GM18951 (cell line): ENCODE data around the gene STAT3.
"Not testable (repeated sequence)": the region's sequence is repeated elsewhere in the genome, so short reads cannot be mapped to it uniquely, and the experiment has no call there.

Experiments used
- POLR2A ChIP-seq: IDR thresholded peaks from 4 replicates; pipeline ENCODE4 v1.6.1; 2011; ENCODE audit warnings: mild to moderate bottlenecking; ENCODE audit not compliant: insufficient read length, insufficient read depth; ENCODE audit errors: extremely low read depth
- in situ Hi-C: fragments of 300-500 bp; cut with MboI; formaldehyde crosslinking; loops from one replicate; pipeline ENCODE4 v1.12.0; 2022; ENCODE audit warnings: low sequenced_read_pairs, mixed read lengths, inconsistent platforms; ENCODE audit not compliant: unreplicated experiment

STAT3 gene

GRCh38 chr17:42363767-42364585 lies 24.3 kb downstream of the STAT3 start:
- in situ Hi-C loops: no loop called here
- no peak for TF ChIP-seq POLR2A

DNA sequence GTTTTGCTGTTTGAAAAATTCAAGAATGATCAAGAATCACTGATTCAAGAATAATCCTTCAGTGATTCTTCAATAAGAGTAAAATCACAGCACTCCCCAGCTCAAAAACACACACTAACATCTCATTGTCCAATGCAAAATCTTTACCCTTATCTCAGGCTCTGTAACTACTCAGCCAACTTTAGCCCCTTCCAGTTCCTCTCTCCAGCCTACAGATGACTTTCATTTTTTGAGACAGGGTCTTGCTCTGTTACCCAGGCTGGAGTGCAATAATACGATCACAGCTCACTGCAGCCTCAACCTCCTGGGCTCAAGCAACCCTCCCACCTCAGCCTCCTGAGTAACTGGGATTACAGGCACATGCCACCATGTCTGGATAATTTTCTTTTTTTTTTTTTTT lies 25.0 kb downstream of the STAT3 start:
- in situ Hi-C loops: no loop called here
- TF ChIP-seq POLR2A: no peak

DNA sequence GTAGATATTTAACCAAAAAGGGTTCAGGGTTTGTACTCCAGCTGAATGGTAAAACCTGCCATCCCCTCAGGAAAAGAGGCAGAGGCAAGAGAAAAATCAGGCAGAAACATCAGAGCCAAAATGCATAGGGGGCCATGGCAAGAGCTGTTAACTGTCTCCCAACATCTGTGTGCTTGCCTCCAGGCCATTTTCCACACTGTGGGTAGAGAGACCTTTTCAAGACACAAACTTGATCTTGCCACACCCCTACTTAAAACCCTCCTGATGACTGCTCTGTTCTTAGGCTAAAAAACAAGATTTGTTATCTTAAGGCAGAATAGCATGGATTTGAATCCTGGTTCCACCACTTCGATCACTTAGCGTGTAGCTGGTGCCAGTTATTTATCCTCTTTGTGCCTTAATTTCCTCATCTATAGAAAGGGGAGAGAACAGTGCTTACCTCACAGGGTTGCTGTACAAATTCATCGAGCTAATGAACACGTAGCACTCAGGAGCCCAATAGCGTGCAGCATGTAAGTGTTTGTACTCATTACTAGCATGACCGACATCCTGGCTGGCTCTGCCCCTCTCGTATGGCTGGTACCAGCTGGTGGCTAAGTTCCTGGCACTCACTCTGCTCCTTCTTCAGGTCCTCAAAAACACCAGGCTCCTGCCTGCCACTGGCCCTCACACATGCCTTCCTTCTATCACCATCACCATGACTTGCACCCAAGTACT lies 25.8 kb downstream of the STAT3 start:
- TF ChIP-seq POLR2A: no peak
- in situ Hi-C loops: no loop called here

- no peak for TF ChIP-seq POLR2A
- in situ Hi-C loops: no loop called here
These were observed 26.5 kb downstream of the STAT3 start for GRCh38 chr17:42361781-42362186.

DNA sequence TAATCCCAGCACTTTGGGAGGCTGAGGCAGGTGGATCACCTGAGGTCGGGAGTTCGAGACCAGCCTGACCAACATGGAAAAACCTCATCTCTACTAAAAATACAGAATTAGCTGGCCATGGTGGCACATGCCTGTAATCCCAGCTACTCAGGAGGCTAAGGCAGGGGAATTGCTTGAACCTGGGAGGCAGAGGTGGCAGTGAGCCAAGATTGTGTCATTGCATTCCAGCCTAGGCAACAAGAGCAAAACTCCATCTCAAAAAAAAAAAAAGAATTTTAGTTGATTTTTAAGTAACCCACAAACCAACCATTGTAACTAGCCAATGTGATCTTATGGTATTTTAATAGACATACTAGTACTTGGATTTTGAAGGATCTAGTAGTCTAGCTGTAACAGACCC lies 27.9 kb downstream of the STAT3 start:
- in situ Hi-C loops: not testable (repeated sequence)

DNA sequence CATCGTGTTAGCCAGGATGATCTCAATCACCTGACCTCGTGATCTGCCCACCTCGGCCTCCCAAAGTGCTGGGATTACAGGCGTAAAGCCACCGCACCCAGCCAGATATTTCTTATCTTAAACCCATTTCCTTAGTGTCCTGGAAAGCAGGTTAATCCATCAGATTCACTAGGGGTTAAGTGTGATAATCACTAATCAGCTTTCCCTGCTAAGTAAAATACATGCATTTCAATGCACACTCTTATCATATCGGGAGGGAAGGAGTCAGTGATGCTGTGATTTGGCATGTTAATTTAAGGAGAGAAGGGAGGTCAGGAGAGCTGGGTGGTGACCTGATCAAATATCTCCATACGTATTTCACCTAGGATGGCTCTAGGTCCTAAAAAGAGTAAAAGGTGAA lies 29.1 kb downstream of the STAT3 start:
- in situ Hi-C loops: no loop called here
- TF ChIP-seq POLR2A: no peak

- in situ Hi-C loops: no loop called here
- no peak for TF ChIP-seq POLR2A
These were observed 29.8 kb downstream of the STAT3 start for GRCh38 chr17:42358434-42358833.

GRCh38 chr17:42354956-42355843 lies 33.0 kb downstream of the STAT3 start:
- no peak for TF ChIP-seq POLR2A
- in situ Hi-C loops: no loop called here

- in situ Hi-C loops: no loop called here
- no peak for TF ChIP-seq POLR2A
These were observed 40.1 kb downstream of the STAT3 start for GRCh38 chr17:42348104-42348503.

- TF ChIP-seq POLR2A: no peak
- in situ Hi-C loops: no loop called here
These were observed 40.6 kb downstream of the STAT3 start for GRCh38 chr17:42347606-42348005.

GRCh38 chr17:42347198-42347597 lies 41.0 kb downstream of the STAT3 start:
- in situ Hi-C loops: no loop called here
- TF ChIP-seq POLR2A: no peak

DNA sequence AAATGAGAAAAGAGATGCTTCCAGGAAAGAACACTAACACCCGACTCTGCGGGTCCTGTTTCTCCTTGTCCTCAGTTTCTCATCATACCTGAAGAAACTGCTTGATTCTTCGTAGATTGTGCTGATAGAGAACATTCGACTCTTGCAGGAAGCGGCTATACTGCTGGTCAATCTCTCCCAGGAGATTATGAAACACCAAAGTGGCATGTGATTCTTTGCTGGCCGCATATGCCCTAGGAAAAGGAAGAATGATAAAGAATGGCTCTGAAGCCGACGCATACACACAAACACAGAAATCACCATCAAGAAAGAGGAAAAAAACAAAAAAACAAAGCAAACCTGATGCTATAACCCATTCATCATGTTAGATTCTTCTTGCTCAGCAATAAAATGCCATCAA lies 41.8 kb downstream of the STAT3 start:
- in situ Hi-C loops: no loop called here
- TF ChIP-seq POLR2A: no peak

GRCh38 chr17:42345396-42346073 lies 42.7 kb downstream of the STAT3 start:
- no peak for TF ChIP-seq POLR2A
- in situ Hi-C loops: no loop called here
